Neural progenitor cell (in vitro differentiated cells): ENCODE results near the gene VAV3.

Experiments
- EZH2 ChIP-seq: fragments of 200-600 bp; sonication (generic); IDR thresholded peaks from 2 replicates; pipeline ENCODE4 v1.6.1; 2017; ENCODE audit warnings: antibody characterized with exemption, mild to moderate bottlenecking, moderate library complexity
- TF ChIP-seq, protein P1 (sequence below): fragments of 200-600 bp; sonication (generic); IDR thresholded peaks from 2 replicates; pipeline ENCODE4 v1.5.1; 2017; ENCODE audit warnings: antibody characterized with exemption, mild to moderate bottlenecking

- TF ChIP-seq, protein P1, sequence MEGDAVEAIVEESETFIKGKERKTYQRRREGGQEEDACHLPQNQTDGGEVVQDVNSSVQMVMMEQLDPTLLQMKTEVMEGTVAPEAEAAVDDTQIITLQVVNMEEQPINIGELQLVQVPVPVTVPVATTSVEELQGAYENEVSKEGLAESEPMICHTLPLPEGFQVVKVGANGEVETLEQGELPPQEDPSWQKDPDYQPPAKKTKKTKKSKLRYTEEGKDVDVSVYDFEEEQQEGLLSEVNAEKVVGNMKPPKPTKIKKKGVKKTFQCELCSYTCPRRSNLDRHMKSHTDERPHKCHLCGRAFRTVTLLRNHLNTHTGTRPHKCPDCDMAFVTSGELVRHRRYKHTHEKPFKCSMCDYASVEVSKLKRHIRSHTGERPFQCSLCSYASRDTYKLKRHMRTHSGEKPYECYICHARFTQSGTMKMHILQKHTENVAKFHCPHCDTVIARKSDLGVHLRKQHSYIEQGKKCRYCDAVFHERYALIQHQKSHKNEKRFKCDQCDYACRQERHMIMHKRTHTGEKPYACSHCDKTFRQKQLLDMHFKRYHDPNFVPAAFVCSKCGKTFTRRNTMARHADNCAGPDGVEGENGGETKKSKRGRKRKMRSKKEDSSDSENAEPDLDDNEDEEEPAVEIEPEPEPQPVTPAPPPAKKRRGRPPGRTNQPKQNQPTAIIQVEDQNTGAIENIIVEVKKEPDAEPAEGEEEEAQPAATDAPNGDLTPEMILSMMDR: no peak
- no peak for TF ChIP-seq EZH2
Observed at GRCh38 chr1:107668762-107669161, 296.2 kb downstream of the VAV3 start.
